Spleen (tissue), 7 donors: ENCODE measurements around the gene MYOF.

Experiments used
- POLR2A ChIP-seq, 3 donors: fragments of 450-650 bp; IDR thresholded peaks; one replicate each; pipeline ENCODE4 v1.5.1; 2017; ENCODE audit warnings: antibody characterized with exemption in 3 of 3, mild to moderate bottlenecking in 1 of 3
- TF ChIP-seq, protein P1 (sequence below), 11 experiments: fragments of 200-600 bp in 7 of 11; fragments of 450-650 bp in 4 of 11; sonication (generic) in 4 of 11; IDR thresholded peaks in 8 of 11; conservative IDR thresholded peaks in 3 of 11; 1 replicate in 7 of 11; 2 replicates in 4 of 11; pipeline versions ENCODE4 v1.4.0 to v1.8.0; 2016 to 2021; ENCODE audit warnings: antibody characterized with exemption in 11 of 11, inconsistent platforms in 4 of 11, mild to moderate bottlenecking in 1 of 11
- donor health status: DM: no; HTN: no; CAD: no; lungs with moderate emphysema.
- donor health status: DM: no; HTN: no; CAD: no.
- donor health status: DM: no; HTN: no; CAD: no.

GRCh38 chr10:93496322-93497041, 14.3 kb upstream of the MYOF start, which contains the start of gene CEP55:
- TF ChIP-seq, protein P1, sequence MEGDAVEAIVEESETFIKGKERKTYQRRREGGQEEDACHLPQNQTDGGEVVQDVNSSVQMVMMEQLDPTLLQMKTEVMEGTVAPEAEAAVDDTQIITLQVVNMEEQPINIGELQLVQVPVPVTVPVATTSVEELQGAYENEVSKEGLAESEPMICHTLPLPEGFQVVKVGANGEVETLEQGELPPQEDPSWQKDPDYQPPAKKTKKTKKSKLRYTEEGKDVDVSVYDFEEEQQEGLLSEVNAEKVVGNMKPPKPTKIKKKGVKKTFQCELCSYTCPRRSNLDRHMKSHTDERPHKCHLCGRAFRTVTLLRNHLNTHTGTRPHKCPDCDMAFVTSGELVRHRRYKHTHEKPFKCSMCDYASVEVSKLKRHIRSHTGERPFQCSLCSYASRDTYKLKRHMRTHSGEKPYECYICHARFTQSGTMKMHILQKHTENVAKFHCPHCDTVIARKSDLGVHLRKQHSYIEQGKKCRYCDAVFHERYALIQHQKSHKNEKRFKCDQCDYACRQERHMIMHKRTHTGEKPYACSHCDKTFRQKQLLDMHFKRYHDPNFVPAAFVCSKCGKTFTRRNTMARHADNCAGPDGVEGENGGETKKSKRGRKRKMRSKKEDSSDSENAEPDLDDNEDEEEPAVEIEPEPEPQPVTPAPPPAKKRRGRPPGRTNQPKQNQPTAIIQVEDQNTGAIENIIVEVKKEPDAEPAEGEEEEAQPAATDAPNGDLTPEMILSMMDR (IDR thresholded peaks at IDR 0.05 in 8 of 11, conservative IDR thresholded peaks at IDR 0.05 in 3 of 11): peak in 6 of 11 experiments; percentile 3 to 43 (median 25)
- TF ChIP-seq POLR2A (IDR thresholded peaks at IDR 0.05): no peak
